KMS-11 (cell line): Measurements from ENCODE around the gene CYP4F8.

Source experiments
- H2AFZ ChIP-seq: fragments of 200-600 bp; sonication (generic); 2 replicates; pipeline ENCODE4 v1.6.1; 2016; ENCODE audit warnings: antibody characterized with exemption, mixed run types, low read depth
- H3K27ac ChIP-seq: fragments of 200-600 bp; sonication (generic); 2 replicates; pipeline ENCODE4 v1.6.1; 2016; ENCODE audit warnings: mild to moderate bottlenecking, mixed run types
- H3K27me3 ChIP-seq: fragments of 200-600 bp; sonication (generic); 2 replicates; pipeline ENCODE4 v1.6.1; 2017; ENCODE audit warnings: mild to moderate bottlenecking, low read depth, mixed run types, moderate library complexity; ENCODE audit not compliant: insufficient read depth
- H3K36me3 ChIP-seq: fragments of 200-600 bp; sonication (generic); 2 replicates; pipeline ENCODE4 v1.6.1; 2017; ENCODE audit warnings: mild to moderate bottlenecking, mixed run types; ENCODE audit not compliant: insufficient read depth
- H3K4me1 ChIP-seq: fragments of 200-600 bp; sonication (generic); 2 replicates; pipeline ENCODE4 v1.6.1; 2016; ENCODE audit warnings: mild to moderate bottlenecking, low read depth, mixed run types; ENCODE audit not compliant: poor library complexity, severe bottlenecking
- H3K4me2 ChIP-seq: fragments of 200-600 bp; sonication (generic); 2 replicates; pipeline ENCODE4 v1.7.0; 2016; ENCODE audit warnings: mild to moderate bottlenecking, mixed run types
- H3K4me3 ChIP-seq: fragments of 200-600 bp; sonication (generic); IDR thresholded peaks from 2 replicates; pipeline ENCODE4 v1.6.1; 2017; ENCODE audit warnings: low read depth, low read length, mixed read lengths; ENCODE audit not compliant: insufficient read depth
- H3K79me2 ChIP-seq: fragments of 200-600 bp; sonication (generic); 2 replicates; pipeline ENCODE4 v1.6.1; 2016; ENCODE audit warnings: low read depth, mixed run types; ENCODE audit not compliant: insufficient read depth
- H3K9ac ChIP-seq: fragments of 200-600 bp; sonication (generic); 2 replicates; pipeline ENCODE4 v1.6.1; 2016; ENCODE audit warnings: mild to moderate bottlenecking, mixed run types
- H4K20me1 ChIP-seq: fragments of 200-600 bp; sonication (generic); 2 replicates; pipeline ENCODE4 v1.6.1; 2016; ENCODE audit warnings: mild to moderate bottlenecking, mixed run types; ENCODE audit not compliant: insufficient read depth
- CTCF ChIP-seq: fragments of 200-600 bp; sonication (generic); conservative IDR thresholded peaks from 2 replicates; pipeline ENCODE4 v1.6.1; 2017; ENCODE audit warnings: low read depth, mild to moderate bottlenecking, antibody characterized with exemption, low read length, moderate library complexity, mixed read lengths

Gene CYP4F8

GRCh38 chr19:15666883-15667282 is 51.9 kb downstream of the CYP4F8 start:
- no peaks in the 10 kb centered on the region for H3K36me3 ChIP-seq
- H3K27ac ChIP-seq, result no peak overlapping the region
- no peak overlapping the region for H2AFZ ChIP-seq
- H3K79me2 ChIP-seq, result no peaks in the 10 kb centered on the region
- peaks cover 3% of the 10 kb centered on the region; the same call in 1 of the 2 replicates for H3K27me3 ChIP-seq
- H3K4me2 ChIP-seq, result no peak overlapping the region
- no peak overlapping the region for H3K4me3 ChIP-seq
- no peaks in the 10 kb centered on the region for H4K20me1 ChIP-seq
- H3K9ac ChIP-seq, result no peak overlapping the region
- H3K4me1 ChIP-seq, result no peaks in the 10 kb centered on the region
- no peak for TF ChIP-seq CTCF

GRCh38 chr19:15669440-15669839 is 54.4 kb downstream of the CYP4F8 start:
- no peak overlapping the region for H3K27ac ChIP-seq
- H3K9ac ChIP-seq, result no peak overlapping the region
- H3K36me3 ChIP-seq, result no peaks in the 10 kb centered on the region
- H3K4me2 ChIP-seq, result no peak overlapping the region
- TF ChIP-seq CTCF, result no peak
- no peaks in the 10 kb centered on the region for H4K20me1 ChIP-seq
- no peak overlapping the region for H2AFZ ChIP-seq
- no peaks in the 10 kb centered on the region for H3K27me3 ChIP-seq
- H3K79me2 ChIP-seq, result no peaks in the 10 kb centered on the region
- no peak overlapping the region for H3K4me3 ChIP-seq
- no peaks in the 10 kb centered on the region for H3K4me1 ChIP-seq

- H3K4me2 ChIP-seq, result no peak overlapping the region
- H4K20me1 ChIP-seq, result no peaks in the 10 kb centered on the region
- no peak overlapping the region for H2AFZ ChIP-seq
- no peak for TF ChIP-seq CTCF
- no peaks in the 10 kb centered on the region for H3K4me1 ChIP-seq
- H3K27ac ChIP-seq, result no peak overlapping the region
- no peak overlapping the region for H3K4me3 ChIP-seq
- H3K27me3 ChIP-seq, result no peaks in the 10 kb centered on the region
- no peak overlapping the region for H3K9ac ChIP-seq
- no peaks in the 10 kb centered on the region for H3K36me3 ChIP-seq
- no peaks in the 10 kb centered on the region for H3K79me2 ChIP-seq
Observed at GRCh38 chr19:15669891-15670290, 54.9 kb downstream of the CYP4F8 start.

GRCh38 chr19:15671237-15671821 is 56.3 kb downstream of the CYP4F8 start:
- Histone ChIP-seq H3K4me1 (no peaks in the 10 kb centered on the region), H3K27ac (no peak overlapping the region), H4K20me1 (no peaks in the 10 kb centered on the region), H3K27me3 (no peaks in the 10 kb centered on the region), H3K9ac (no peak overlapping the region), H3K4me2 (no peak overlapping the region), H3K79me2 (no peaks in the 10 kb centered on the region), H3K4me3 (no peak overlapping the region), H3K36me3 (no peaks in the 10 kb centered on the region), H2AFZ (no peak overlapping the region)
- TF ChIP-seq CTCF, result no peak
